ENCODE data around the gene LILRB2.

DNA sequence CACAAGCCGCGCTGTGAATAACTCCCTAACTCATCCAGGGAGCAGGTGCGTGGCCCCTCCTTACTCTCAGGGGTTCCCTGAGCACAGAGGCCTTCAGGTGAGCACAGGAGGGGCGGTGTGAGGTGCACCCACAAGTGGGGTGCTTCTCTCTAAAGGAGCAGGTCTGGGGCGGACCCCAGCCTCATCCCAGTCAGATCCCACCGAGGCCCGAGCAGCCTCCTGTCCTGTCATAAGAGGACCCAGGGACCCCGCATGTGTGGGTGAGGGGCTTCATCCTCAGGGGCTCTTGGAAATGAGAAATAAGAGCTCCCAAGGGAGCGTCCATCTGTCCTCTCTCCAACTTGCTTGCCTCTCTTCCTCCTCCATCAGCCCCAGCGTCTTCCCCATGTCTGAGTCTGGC is 35.0 kb upstream of the LILRB2 start:
- no peak for TF ChIP-seq POLR2A (IDR thresholded peaks at IDR 0.05; ENCODE audit: low read depth, low read length)
- no peak for TF ChIP-seq POLR2AphosphoS5 (IDR thresholded peaks at IDR 0.05; ENCODE audit: low read depth, low read length)
